Sigmoid colon (tissue), 3 donors: ENCODE data around the gene CYB5B.

Experiments used
- POLR2A ChIP-seq, 2 donors: fragments of 450-650 bp; IDR thresholded peaks; one replicate each; pipeline ENCODE4 v1.6.1; 2016; ENCODE audit warnings: antibody characterized with exemption in 2 of 2, mild to moderate bottlenecking in 2 of 2, moderate library complexity in 2 of 2
- TF ChIP-seq, protein P1 (sequence below), 4 experiments: fragments of 450-650 bp in 3 of 4; fragments of 200-600 bp in 1 of 4; IDR thresholded peaks; one replicate each; pipeline ENCODE4 v1.5.1; 2016 to 2019; ENCODE audit warnings: antibody characterized with exemption in 4 of 4, mild to moderate bottlenecking in 3 of 4, moderate library complexity in 2 of 4

DNA sequence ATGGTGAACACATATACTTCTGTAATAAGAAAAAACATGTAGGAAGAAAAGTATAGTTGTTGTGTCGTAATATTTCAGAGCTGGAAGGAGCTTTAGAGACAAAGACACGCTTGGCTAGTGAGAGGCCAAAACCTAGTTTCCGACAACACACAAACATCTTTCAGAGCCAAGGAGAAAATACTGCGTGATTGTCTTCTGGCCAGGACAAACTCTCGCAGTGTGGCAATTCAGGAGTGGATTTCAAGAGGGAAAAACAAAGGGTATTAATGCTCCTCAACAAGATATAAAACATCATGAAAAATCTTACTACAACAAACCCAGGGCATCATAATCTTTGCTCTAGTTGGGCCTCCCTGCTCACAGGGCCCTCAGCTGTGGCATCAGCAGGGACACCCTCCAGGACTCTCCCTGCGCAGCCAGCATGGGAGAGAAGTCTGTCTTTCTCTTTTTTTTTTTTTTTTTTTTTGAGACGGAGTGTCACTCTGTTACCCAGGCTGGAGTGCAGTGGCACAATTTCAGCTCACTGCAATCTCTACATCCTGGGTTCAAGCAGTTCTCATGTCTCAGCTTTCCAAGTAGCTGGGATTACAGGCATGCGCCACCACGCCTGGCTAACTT, 66.4 kb downstream of the CYB5B start:
- TF ChIP-seq, protein P1, sequence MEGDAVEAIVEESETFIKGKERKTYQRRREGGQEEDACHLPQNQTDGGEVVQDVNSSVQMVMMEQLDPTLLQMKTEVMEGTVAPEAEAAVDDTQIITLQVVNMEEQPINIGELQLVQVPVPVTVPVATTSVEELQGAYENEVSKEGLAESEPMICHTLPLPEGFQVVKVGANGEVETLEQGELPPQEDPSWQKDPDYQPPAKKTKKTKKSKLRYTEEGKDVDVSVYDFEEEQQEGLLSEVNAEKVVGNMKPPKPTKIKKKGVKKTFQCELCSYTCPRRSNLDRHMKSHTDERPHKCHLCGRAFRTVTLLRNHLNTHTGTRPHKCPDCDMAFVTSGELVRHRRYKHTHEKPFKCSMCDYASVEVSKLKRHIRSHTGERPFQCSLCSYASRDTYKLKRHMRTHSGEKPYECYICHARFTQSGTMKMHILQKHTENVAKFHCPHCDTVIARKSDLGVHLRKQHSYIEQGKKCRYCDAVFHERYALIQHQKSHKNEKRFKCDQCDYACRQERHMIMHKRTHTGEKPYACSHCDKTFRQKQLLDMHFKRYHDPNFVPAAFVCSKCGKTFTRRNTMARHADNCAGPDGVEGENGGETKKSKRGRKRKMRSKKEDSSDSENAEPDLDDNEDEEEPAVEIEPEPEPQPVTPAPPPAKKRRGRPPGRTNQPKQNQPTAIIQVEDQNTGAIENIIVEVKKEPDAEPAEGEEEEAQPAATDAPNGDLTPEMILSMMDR (IDR thresholded peaks at IDR 0.05), result no peak
- TF ChIP-seq POLR2A (IDR thresholded peaks at IDR 0.05), result no peak
